Endothelial cell of umbilical vein (primary cell): Measurements from ENCODE around the gene DST. TPM values are rescaled to one million over a fixed set of nuclear protein-coding genes. Genes with fewer than 3 reads are reported as not detected.

ENCODE experiments used
- BruUV-seq: library from RNA; stranded (reverse); fragments of 400-500 nt; replicated peaks from 2 replicates; lab custom pipeline; 2021; lab: Mats Ljungman, UMichigan
- CTCF ChIA-PET: fragments of 300-600, 350-600 bp; sonication (Branson Sonifier 250); formaldehyde crosslinking; loops from one replicate; lab custom pipeline; 2021; ENCODE audit warnings: antibody characterized with exemption, inconsistent platforms; lab: Charles Lee
- POLR2A ChIA-PET: fragments of 300-600, 350-600 bp; sonication (Branson Sonifier 250); formaldehyde crosslinking; loops from one replicate; lab custom pipeline; 2021; ENCODE audit warnings: antibody characterized with exemption, inconsistent platforms; lab: Charles Lee
- DNase-seq: peaks from one replicate; pipeline ENCODE4 v3.0.0-alpha.2; 2011; ENCODE audit warnings: low read depth, low spot score
- FAIRE-seq: peaks from 2 replicates; lab custom pipeline; 2011; peaks lifted over from hg19 to GRCh38; lab: Jason Lieb, UNC
- H2AFZ ChIP-seq: 2 replicates; pipeline ENCODE4 v1.6.0; 2012; ENCODE audit warnings: low read depth, low read length, control low read depth, inconsistent platforms
- H3K27ac ChIP-seq: 2 replicates; pipeline ENCODE4 v1.5.1; 2011; ENCODE audit warnings: low read depth, mild to moderate bottlenecking, control low read depth, low read length, moderate library complexity; ENCODE audit not compliant: insufficient read depth
- H3K27me3 ChIP-seq, 2 experiments: 2 replicates each; pipeline versions ENCODE4 v1.6.0 to v1.6.1; 2011; ENCODE audit warnings: low read length in 2 of 2, mixed read lengths in 1 of 2; ENCODE audit not compliant: control insufficient read depth in 2 of 2, insufficient read depth in 2 of 2
- H3K36me3 ChIP-seq, 2 experiments: 2 replicates in 1 of 2; 3 replicates in 1 of 2; pipeline ENCODE4 v1.5.1; 2011; ENCODE audit warnings: low read length in 2 of 2, mild to moderate bottlenecking in 1 of 2, moderate library complexity in 1 of 2; ENCODE audit not compliant: control insufficient read depth in 2 of 2, insufficient read depth in 2 of 2; ENCODE audit errors: extremely low read depth in 1 of 2
- H3K4me1 ChIP-seq: 3 replicates; pipeline ENCODE4 v1.5.1; 2011; ENCODE audit warnings: mild to moderate bottlenecking, low read length; ENCODE audit not compliant: control insufficient read depth, insufficient read depth; ENCODE audit errors: extremely low read depth
- H3K4me2 ChIP-seq: 2 replicates; pipeline ENCODE4 v1.6.1; 2011; ENCODE audit warnings: low read length, control low read depth, mixed read lengths; ENCODE audit not compliant: insufficient read depth
- H3K4me3 ChIP-seq, 3 experiments: fragments of 200-600 bp in 1 of 3; sonication (generic), shearing (Covaris generic) in 1 of 3; replicated peaks in 1 of 3; 2 replicates each; pipeline ENCODE4 v1.5.1; 2011 to 2016; ENCODE audit warnings: control low read depth in 3 of 3, low read length in 3 of 3, mild to moderate bottlenecking in 2 of 3, inconsistent platforms in 1 of 3, low read depth in 1 of 3, moderate library complexity in 1 of 3; ENCODE audit not compliant: insufficient read depth in 1 of 3
- H3K79me2 ChIP-seq: 2 replicates; pipeline ENCODE4 v1.6.0; 2012; ENCODE audit warnings: low read length, inconsistent platforms; ENCODE audit not compliant: control insufficient read depth, insufficient read depth
- H3K9ac ChIP-seq: replicated peaks from 2 replicates; pipeline ENCODE3; 2011; ENCODE audit warnings: low read length, control low read depth; ENCODE audit not compliant: insufficient read depth; ENCODE audit errors: extremely low read depth
- H3K9me1 ChIP-seq: replicated peaks from 3 replicates; pipeline ENCODE4 v1.6.0; 2011; ENCODE audit warnings: mild to moderate bottlenecking, low read length; ENCODE audit not compliant: control insufficient read depth, insufficient read depth; ENCODE audit errors: extremely low read depth
- H3K9me3 ChIP-seq: replicated peaks from 2 replicates; pipeline ENCODE4 v1.5.1; 2012; ENCODE audit warnings: low read length, inconsistent platforms; ENCODE audit not compliant: control insufficient read depth, insufficient read depth
- H4K20me1 ChIP-seq: replicated peaks from 2 replicates; pipeline ENCODE3; 2011; ENCODE audit warnings: mild to moderate bottlenecking, low read length; ENCODE audit not compliant: control insufficient read depth, insufficient read depth; ENCODE audit errors: extremely low read depth
- EZH2 ChIP-seq: IDR thresholded peaks from 2 replicates; pipeline ENCODE4 v1.6.1; 2012; ENCODE audit warnings: borderline replicate concordance, low read depth, mild to moderate bottlenecking, moderate library complexity, low read length, inconsistent platforms; ENCODE audit not compliant: severe bottlenecking
- FOS ChIP-seq: IDR thresholded peaks from 2 replicates; pipeline ENCODE4 v1.6.1; 2011; ENCODE audit warnings: mild to moderate bottlenecking, low read length, moderate library complexity, borderline replicate concordance; ENCODE audit not compliant: insufficient read depth
- GATA2 ChIP-seq: IDR thresholded peaks from 2 replicates; pipeline ENCODE4 v1.7.0; 2011; ENCODE audit warnings: low read depth, mild to moderate bottlenecking, moderate library complexity, mixed read lengths, low read length; ENCODE audit not compliant: insufficient read length, insufficient read depth
- JUN ChIP-seq: IDR thresholded peaks from 2 replicates; pipeline ENCODE4 v1.6.1; 2011; ENCODE audit warnings: borderline replicate concordance, low read depth; ENCODE audit not compliant: insufficient read length, insufficient read depth
- MAX ChIP-seq: IDR thresholded peaks from 2 replicates; pipeline ENCODE4 v1.6.1; 2011; ENCODE audit not compliant: insufficient read depth, insufficient read length
- MYC ChIP-seq: IDR thresholded peaks from one replicate; pipeline ENCODE4 v1.6.1; 2011; ENCODE audit warnings: mild to moderate bottlenecking, low read depth, low read length
- POLR2A ChIP-seq: IDR thresholded peaks from 2 replicates; pipeline ENCODE4 v1.6.1; 2012; ENCODE audit warnings: low read depth, mild to moderate bottlenecking, control low read depth, low read length
- POLR2AphosphoS5 ChIP-seq: IDR thresholded peaks from 2 replicates; pipeline ENCODE4 v1.6.1; 2012; ENCODE audit warnings: low read depth, mild to moderate bottlenecking, control low read depth, low read length, moderate library complexity; ENCODE audit not compliant: insufficient read depth
- dilution Hi-C: fragments of 300-500 bp; cut with MboI; formaldehyde crosslinking; loops from one replicate; pipeline ENCODE4 v1.15.0; 2019; ENCODE audit warnings: low sequenced_read_pairs; ENCODE audit not compliant: extremely low pct_ligation_motif_present
- intact Hi-C: fragments of 100-400 bp; cut with micrococcal nuclease; formaldehyde crosslinking; loops from one replicate; pipeline ENCODE4 v1.10.0; 2022
- polyA plus RNA-seq, 4 experiments: library from polyadenylated mRNA; depleted of rRNA in 3 of 4; stranded (reverse) in 3 of 4; unstranded in 1 of 4; fragments of >200 nt; gene quantifications; 2 replicates each; pipeline versions ENCODE4 v1.2.1 to v1.2.3, GENCODE V29; 2011 to 2012; ENCODE audit warnings: missing spikeins in 1 of 4
- total RNA-seq: library from RNA; stranded (reverse); gene quantifications from 2 replicates; pipeline ENCODE4 v1.2.3, GENCODE V29; 2021
- TF ChIP-seq, protein P1 (sequence below), 2 donors: IDR thresholded peaks; 1 replicate in 1 of 2; 2 replicates in 1 of 2; pipeline ENCODE4 v1.5.1; 2011; ENCODE audit warnings: low read length in 2 of 2, mild to moderate bottlenecking in 2 of 2, moderate library complexity in 2 of 2, control low read depth in 1 of 2, inconsistent platforms in 1 of 2, low read depth in 1 of 2; ENCODE audit not compliant: insufficient read depth in 1 of 2; ENCODE audit errors: extremely low read depth in 1 of 2

Gene DST
- total and polyA plus RNA-seq, 2 donors (not counting 3 experiments of a cell fraction or from before 2014, with no cell fraction given) = 62.3 to 253 TPM

- Histone ChIP-seq H3K36me3 (peaks cover 4 to 7% of the 10 kb centered on the region in 2 experiments), H3K27ac (no peak overlapping the region)
Measured at GRCh38 chr6:56521976-56522375, 120.7 kb downstream of the DST start.

More at GRCh38 chr6:56521976-56522375, 120.7 kb downstream of the DST start:
- intact Hi-C loops (no loop called here), dilution Hi-C loops (no loop called here)
- CTCF ChIA-PET = interaction anchor here (0.7 to 0.9 kb wide), 3 partner anchors 10 to 48 kb away, joined by 3 to 5 read pairs (median 4); no protein-coding TSS in a partner anchor
- no peak for TF ChIP-seq EZH2
- TF ChIP-seq JUN = no peak
- no peak for TF ChIP-seq POLR2A
- TF ChIP-seq FOS = no peak
- TF ChIP-seq GATA2 = no peak
- TF ChIP-seq MAX = no peak
- TF ChIP-seq POLR2AphosphoS5 = no peak
- no peak for TF ChIP-seq MYC
- TF ChIP-seq, protein P1, sequence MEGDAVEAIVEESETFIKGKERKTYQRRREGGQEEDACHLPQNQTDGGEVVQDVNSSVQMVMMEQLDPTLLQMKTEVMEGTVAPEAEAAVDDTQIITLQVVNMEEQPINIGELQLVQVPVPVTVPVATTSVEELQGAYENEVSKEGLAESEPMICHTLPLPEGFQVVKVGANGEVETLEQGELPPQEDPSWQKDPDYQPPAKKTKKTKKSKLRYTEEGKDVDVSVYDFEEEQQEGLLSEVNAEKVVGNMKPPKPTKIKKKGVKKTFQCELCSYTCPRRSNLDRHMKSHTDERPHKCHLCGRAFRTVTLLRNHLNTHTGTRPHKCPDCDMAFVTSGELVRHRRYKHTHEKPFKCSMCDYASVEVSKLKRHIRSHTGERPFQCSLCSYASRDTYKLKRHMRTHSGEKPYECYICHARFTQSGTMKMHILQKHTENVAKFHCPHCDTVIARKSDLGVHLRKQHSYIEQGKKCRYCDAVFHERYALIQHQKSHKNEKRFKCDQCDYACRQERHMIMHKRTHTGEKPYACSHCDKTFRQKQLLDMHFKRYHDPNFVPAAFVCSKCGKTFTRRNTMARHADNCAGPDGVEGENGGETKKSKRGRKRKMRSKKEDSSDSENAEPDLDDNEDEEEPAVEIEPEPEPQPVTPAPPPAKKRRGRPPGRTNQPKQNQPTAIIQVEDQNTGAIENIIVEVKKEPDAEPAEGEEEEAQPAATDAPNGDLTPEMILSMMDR (IDR thresholded peaks at IDR 0.05; ENCODE audit: extremely low read depth in 1 of 2, insufficient read depth in 1 of 2, low read depth in 1 of 2, low read length in 2 of 2) = no peak
- Histone ChIP-seq H3K27me3 (no peaks in the 10 kb centered on the region), H2AFZ (no peak overlapping the region), H3K9me3 (no peaks in the 10 kb centered on the region), H3K79me2 (no peaks in the 10 kb centered on the region), H3K4me2 (no peak overlapping the region), H3K4me1 (no peaks in the 10 kb centered on the region), H3K9me1 (no peaks in the 10 kb centered on the region), H3K9ac (no peak overlapping the region), H4K20me1 (no peaks in the 10 kb centered on the region), H3K4me3 (no peak overlapping the region)
- BruUV-seq = no TSS peak
- FAIRE-seq = no peak
- DNase-seq = no peak
- POLR2A ChIA-PET = interaction anchor here (0.7 kb wide), 1 partner anchor 82 kb away, joined by 3 read pairs; no protein-coding TSS in a partner anchor
